Hepatocyte (in vitro differentiated cells): ENCODE data around the gene HEXD.

Experiments
- CTCF ChIP-seq: fragments of 200-600 bp; sonication (generic); IDR thresholded peaks from 2 replicates; pipeline ENCODE4 v1.5.1; 2016; ENCODE audit warnings: antibody characterized with exemption, mild to moderate bottlenecking; ENCODE audit not compliant: poor library complexity
- EZH2 ChIP-seq: fragments of 200-600 bp; sonication (generic); IDR thresholded peaks from 2 replicates; pipeline ENCODE4 v1.6.1; 2016; ENCODE audit warnings: antibody characterized with exemption, mild to moderate bottlenecking, borderline replicate concordance

GRCh38 chr17:82439194-82439828, 21.2 kb downstream of the HEXD start:
- no peak for TF ChIP-seq CTCF
- no peak for TF ChIP-seq EZH2
